Raji (cell line): ENCODE data around the gene SMARCAL1.

ENCODE experiments used
- POLR2A ChIP-seq: IDR thresholded peaks from 2 replicates; pipeline ENCODE4 v1.6.1; 2011; ENCODE audit warnings: low read depth, low read length, control low read depth; ENCODE audit not compliant: insufficient read depth

The SMARCAL1 gene

DNA sequence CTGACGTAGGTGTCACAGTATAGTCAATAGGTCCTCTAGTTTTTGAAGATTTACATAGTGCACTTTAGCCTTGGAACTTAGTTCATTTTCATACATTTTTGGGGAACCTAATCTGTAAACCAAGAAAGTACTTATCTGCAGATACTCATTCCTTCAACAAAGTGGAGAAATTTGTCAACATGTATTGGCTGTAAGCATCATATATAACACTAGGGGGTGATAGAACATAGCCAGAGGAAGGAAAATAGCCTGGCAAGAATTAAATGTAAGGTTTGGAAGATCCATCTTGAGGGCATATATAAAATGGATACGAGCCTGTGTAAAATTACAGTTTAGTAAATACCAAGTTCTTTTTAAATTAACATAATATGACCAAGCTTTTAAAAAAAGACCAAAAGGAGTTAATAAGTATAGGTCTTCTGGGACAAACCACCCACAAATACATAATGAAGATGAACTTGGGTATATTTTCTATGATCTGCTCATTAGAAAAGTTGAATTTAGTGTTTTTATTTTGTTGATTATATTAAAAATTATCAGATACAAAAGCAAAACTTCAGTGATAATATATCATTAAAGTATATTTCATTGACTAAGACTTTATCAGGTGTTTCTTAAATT, 104.6 kb downstream of the SMARCAL1 start:
- TF ChIP-seq POLR2A, result no peak

DNA sequence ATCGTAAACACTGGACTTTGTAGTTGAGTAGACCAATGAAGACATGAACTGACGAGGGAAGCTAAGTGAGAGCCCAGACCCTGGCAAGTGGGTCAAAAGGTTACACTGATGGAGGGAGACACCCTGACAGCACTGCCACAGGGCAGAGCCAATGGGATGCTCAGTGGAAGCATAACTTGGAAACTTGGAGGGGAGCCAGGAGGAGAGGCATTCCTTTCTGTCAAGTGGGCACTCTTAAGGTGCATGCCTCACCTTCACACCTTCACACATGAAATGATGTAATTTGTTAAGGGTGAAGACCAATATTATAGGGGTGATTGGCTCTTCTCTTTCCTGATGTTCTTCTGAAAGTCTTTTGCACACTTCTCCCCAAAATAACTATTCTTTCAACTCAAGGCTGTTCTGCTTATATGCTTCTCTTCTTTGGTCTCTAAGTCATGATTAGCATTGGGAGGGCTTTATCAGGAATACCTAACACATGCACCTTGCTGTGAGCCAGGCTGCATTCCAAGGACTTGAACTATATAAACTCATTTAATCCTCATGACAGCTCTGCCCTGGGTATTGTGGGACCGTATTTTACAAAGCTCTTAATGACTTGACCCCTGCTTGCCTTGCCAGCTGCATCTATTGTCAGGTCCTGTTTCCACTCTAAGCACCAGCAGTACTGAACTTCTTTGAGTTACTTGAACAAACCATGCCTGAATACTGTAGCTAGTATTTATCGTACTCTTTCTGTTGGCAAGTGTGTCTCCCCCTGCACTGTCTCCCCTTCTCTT, 105.4 kb downstream of the SMARCAL1 start:
- TF ChIP-seq POLR2A, result no peak

GRCh38 chr2:216519154-216519762, 107.0 kb downstream of the SMARCAL1 start:
- no peak for TF ChIP-seq POLR2A

DNA sequence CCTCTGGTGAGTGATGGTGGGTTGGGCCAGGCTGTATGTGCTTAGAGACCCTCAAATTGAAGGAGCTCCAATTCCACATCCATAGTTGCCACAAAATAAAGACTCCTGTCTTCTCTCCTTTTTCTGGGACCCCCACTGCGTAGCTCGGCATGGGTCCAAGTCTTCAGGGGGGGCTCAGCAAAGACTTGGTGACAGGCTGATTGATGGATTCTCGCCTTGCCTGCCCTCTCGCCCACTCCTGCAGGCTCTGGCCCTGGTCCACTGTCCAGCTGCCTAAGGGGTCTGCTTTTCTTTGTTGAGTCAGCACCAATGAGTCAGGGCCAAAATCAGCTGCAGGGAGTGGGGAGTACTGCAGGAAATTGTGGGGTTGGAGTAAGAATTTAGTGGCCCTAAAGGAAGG, 107.8 kb downstream of the SMARCAL1 start:
- no peak for TF ChIP-seq POLR2A

- no peak for TF ChIP-seq POLR2A
Measured at GRCh38 chr2:216522892-216523502, 110.7 kb downstream of the SMARCAL1 start.

DNA sequence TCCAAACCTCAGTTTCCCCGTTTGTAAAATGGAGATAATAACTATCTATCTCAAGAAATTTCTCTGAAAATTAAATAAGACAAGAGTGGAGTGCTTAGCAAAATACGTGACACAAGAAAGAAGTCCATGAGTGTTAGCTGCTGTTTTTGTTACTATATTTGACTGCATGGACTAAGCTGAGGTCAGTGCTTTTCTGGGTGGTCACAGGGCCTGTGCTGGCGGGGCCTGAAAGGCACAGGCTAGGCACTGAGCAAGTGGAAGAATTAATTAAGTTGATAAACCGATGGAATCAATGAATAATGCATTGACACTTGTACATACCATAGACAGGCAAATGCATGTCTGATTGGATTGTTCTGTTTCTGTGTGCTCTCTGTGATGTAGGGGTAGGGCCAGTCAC, 113.7 kb downstream of the SMARCAL1 start:
- no peak for TF ChIP-seq POLR2A

DNA sequence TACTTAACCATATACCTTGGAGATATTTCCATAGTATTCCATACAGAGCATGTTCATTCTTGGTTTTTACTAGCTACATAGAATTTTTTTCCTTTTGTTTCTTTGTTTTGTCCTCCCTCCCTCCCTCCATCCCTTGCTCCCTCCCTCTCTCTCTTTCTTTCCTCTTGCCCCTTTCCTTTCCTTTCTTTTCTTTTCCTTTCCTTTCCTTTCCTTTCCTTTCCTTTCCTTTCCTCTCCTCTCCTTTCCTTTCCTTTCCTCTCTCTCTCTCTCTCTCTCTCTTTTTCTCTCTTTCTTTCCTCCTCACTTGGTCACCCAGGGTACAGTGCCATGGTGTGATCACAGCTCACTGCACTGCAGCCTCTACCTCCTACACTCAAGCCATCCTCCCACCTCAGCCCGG, 114.7 kb downstream of the SMARCAL1 start:
- TF ChIP-seq POLR2A, result no peak

DNA sequence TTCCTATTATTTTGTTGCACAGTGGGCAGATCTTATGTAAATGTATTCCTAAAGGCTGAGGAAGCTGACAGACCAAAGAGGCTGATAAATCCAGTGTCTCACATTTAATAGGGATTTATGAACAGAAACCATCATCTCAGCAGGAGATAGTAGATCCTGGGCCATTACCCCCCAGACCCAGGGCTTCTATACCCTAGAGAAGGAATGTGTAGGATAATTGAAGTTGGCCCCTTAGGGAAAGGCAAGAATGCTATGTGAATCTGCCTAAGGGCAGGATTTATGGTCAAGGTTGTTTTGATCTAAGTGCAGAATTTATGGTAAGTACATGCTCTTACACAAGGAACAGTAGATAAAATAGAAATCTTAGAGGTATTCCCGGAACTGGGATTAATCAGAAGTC, 115.3 kb downstream of the SMARCAL1 start:
- TF ChIP-seq POLR2A, result no peak

DNA sequence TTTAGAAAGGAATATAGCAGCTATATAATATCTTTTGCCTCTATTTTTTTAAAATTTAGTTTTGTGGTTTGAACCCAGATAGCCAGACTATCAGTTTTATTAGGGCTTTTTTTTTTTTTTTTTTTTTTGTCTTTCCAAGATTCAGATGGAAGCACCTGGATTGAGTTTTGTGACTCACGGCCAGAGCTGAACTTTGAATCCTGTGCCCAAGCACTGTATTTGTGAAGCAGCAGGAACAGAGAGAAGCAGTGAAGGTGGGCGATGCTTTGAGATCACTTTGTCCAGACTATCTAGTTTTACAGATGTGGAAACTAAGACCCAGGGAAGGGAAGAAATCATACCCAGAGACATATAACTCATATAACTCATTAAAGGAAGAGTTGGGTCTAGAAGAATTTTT, 120.3 kb downstream of the SMARCAL1 start:
- no peak for TF ChIP-seq POLR2A
